ENCODE data around the gene GOLGA8N.
A peak's percentile ranks its signal among the peaks of the same experiment; 100 is the strongest.

The GOLGA8N gene

DNA sequence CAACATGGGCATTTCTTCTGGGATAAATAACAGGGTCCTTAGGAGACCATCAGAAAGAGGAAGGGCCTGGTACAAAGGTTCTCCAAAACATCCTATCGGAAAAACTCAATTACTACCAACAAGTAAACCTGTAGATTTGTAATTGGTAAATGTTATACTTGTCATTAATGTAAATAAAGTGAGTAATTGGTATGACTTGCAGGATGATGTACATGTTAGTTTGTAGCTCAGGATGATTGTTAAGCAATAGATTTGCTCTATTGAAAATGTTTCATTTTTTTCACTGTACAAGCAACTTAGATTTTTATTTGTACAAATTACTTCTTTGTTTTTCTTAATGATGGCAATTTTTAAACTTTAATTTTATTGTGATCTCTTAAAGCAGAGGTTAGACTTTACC lies 44.4 kb downstream of the GOLGA8N start:
- no peak overlapping the region for H3K27ac Mint-ChIP-seq
- no peak for DNase-seq
- no peaks in the 10 kb centered on the region for H3K4me1 Mint-ChIP-seq
- H3K36me3 Mint-ChIP-seq: peaks cover 53% of the 10 kb centered on the region
- H3K4me3 Mint-ChIP-seq: no peak overlapping the region
- H3K27me3 Mint-ChIP-seq: no peaks in the 10 kb centered on the region
- CTCF ChIA-PET: interaction anchor here (1.2 kb wide), 1 partner anchor 13 kb away, joined by 3 read pairs; no protein-coding TSS in a partner anchor
- no peaks in the 10 kb centered on the region for H3K9me3 Mint-ChIP-seq

DNA sequence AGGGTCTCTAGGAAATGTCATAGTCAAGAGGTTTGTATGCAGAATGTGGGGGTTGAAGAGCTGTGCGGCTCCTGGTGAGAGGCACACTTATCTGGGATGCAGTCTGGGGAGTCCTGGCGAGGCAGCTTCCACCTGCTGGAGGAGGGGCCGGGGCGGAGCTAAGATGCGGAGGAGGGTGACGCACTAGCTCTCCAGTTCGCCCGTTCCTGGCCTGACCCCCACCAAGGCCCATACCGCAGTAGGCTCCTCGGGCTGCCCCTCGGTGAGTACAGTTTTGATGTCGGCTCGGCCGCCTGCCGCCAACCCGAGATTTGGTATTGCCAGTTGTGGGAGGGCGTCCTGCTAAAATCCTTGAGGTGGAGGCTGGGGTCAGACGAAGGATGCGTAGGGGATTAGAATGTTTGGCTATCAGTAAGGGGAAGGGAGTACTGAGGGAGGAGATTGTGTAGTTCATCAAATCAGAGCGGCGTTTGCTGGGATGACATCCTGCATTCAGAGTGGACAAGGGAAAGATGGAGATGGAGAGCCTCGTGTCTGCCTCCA lies 48.3 kb downstream of the GOLGA8N start, which contains the start of gene SCG5:
Gene SCG5, plus strand, starts transcription at position 194 of the 543 bp plus-strand sequence. CDS start 1,883 bp downstream, outside the sequence.
- Mint-ChIP-seq H3K9me3 (no peaks in the 10 kb centered on the region), H3K27ac (no peak within 1 kb of the TSS), H3K36me3 (peaks cover 40% of the 10 kb centered on the region), H3K4me1 (peaks cover 5% of the 10 kb centered on the region), H3K27me3 (no peaks in the 10 kb centered on the region), H3K4me3 (no peak within 1 kb of the TSS)
- CTCF ChIA-PET: interaction anchor here (1.0 kb wide), 1 partner anchor 9 kb away, joined by 4 read pairs; no protein-coding TSS in a partner anchor
- DNase-seq: no peak

DNA sequence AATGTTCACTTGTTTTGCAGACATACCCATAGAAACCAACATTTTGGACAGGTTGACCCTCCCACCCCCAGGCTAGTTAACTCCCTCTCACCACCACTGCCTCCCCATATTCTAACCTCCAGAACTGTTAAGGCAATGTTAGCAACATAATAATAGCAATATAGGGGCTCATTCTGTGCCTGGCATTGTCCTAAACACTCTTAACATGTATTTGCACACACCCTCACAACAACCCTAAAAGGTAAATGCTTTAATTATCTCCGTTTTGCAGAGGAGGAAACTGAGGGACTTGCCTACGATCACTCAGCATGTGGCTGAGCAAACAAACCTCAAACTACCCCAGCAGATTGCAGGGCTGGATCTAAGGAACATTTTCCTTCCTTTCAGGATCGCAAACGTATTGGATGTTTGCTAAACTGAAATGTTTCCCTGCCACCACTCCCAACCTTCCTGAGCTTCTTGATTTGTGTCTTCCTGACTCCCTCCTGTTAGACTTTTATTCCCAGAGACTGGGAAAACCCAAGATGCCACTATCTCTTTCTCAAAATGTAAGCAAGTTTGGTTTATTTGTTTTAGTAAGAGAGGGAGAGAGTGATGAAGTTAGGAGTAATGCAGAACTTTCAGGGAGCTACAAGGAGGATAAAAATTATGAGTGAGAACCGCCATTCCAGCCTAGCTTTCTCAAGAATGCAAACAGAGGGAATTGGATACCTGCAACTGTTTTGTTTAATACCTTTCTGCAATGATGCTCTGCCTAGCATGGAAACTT lies 49.6 kb downstream of the GOLGA8N start:
- no peak for DNase-seq
- no peak overlapping the region for H3K27ac Mint-ChIP-seq
- no peak overlapping the region for H3K4me3 Mint-ChIP-seq
- CTCF ChIA-PET: no interaction called here
- H3K9me3 Mint-ChIP-seq: no peaks in the 10 kb centered on the region
- peaks cover 5% of the 10 kb centered on the region for H3K4me1 Mint-ChIP-seq
- peaks cover 34% of the 10 kb centered on the region for H3K36me3 Mint-ChIP-seq
- no peaks in the 10 kb centered on the region for H3K27me3 Mint-ChIP-seq

DNA sequence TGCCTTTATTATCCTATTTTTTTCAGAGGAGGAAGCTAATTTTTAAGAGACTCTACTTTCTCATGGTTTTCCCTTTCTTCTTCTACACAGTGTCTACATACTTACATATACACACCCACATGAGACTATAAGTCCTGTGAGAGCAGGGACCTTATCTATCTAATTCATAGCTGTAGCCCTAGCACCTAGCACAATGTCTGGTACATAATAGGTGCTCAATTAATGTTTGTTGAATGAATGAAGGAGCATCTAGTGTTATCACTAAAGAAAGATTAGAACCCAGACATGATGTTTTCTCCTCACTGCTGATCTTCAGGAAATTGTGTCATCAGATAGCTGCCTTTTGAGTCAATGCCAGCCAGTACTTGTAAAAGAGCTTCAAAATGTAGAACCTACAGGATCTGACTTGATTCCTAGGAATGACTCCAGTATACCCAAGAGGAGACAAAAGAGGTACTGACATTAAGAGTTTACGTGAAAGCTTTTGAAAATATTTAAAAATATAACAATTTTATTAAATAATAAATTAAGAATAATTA lies 50.7 kb downstream of the GOLGA8N start:
- DNase-seq: no peak
- no peak overlapping the region for H3K27ac Mint-ChIP-seq
- CTCF ChIA-PET: interaction anchor here (0.7 to 1.2 kb wide), 2 partner anchors 10 to 11 kb away, joined by 3 read pairs; no protein-coding TSS in a partner anchor

DNA sequence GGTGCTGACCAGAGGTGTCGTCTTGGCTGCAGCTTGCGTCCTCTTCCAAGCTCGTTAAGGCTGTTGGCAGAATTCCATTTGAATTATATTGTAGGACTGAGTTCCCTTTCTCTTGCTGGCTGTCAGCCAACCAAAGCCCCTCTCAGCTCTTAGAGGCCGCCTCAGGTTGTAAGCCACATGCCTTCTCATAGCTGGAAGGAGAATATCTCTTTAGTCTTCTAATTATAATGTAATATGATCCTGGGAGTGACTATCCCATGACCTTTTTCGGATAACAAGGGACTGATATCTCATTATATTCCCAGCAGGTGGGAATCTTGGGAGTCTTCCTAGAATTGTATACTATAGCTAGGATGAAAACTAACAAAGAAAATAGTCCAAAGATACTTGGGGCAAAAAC lies 53.0 kb downstream of the GOLGA8N start:
- Mint-ChIP-seq H3K4me3 (no peak overlapping the region), H3K27ac (no peak overlapping the region), H3K4me1 (peaks cover 5% of the 10 kb centered on the region), H3K36me3 (peaks cover 36% of the 10 kb centered on the region), H3K9me3 (no peaks in the 10 kb centered on the region), H3K27me3 (no peaks in the 10 kb centered on the region)
- CTCF ChIA-PET: no interaction called here
- no peak for DNase-seq

More for the DNA sequence above, 50.7 kb downstream of the GOLGA8N start:
- no peak overlapping the region for H3K4me3 Mint-ChIP-seq
- peaks cover 5% of the 10 kb centered on the region for H3K4me1 Mint-ChIP-seq
- no peaks in the 10 kb centered on the region for H3K27me3 Mint-ChIP-seq
- peaks cover 40% of the 10 kb centered on the region for H3K36me3 Mint-ChIP-seq
- H3K9me3 Mint-ChIP-seq: no peaks in the 10 kb centered on the region

DNA sequence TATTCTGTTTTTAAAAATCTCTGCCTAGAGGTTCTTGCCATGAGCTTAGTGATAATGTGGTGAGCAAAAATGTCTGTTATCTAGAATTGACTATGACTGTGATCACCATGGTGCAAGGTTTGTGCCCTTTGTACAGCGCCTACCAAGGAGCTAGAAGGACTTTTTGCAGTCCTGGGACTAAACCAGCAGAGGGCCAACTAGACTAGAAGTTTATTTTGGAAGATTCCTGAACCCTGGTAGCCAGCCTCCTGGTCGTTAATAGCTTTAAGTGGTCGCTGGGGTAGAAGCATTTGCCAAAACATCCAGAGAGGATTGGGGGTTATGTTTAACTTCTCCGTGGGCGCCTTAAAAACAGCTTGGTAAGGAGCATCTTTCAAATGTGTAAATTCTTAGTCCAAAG lies 56.1 kb downstream of the GOLGA8N start:
- Mint-ChIP-seq H3K27ac (no peak overlapping the region), H3K4me3 (no peak overlapping the region), H3K36me3 (peaks cover 50% of the 10 kb centered on the region), H3K9me3 (no peaks in the 10 kb centered on the region), H3K27me3 (no peaks in the 10 kb centered on the region), H3K4me1 (peaks cover 8% of the 10 kb centered on the region)
- DNase-seq: no peak
- CTCF ChIA-PET: interaction anchor here (0.6 to 2.3 kb wide), 2 partner anchors 13 to 1144 kb away, joined by 3 to 13 read pairs; no protein-coding TSS in a partner anchor

DNA sequence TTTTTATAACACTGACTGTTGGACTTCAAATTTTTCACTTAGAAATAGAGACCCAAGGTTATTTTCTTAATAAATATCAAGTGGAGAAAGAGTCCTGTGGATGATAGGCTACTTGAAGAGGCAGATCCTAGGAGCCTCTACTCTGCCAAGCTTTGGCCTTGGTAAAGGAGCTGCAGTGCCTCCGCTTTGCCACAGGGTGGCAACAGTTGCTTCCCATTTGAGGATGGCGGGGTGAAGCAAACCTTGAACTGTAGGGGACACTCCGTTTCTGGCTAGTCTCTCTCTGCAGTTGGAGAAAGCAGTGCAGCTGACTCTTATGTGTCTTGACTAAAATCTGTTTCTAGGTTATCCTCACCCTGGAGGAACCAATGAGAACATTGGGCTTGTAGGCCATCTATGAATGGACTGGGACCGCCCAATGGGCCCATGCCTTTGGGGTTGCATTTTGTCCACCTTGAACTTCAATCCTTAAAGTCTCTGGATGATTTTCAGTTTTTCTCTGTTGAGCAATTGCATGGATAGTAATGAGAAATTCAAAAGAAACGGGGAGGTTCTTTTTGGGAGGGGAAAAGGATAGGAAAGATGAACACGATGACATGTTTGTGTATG lies 58.1 kb downstream of the GOLGA8N start:
- Mint-ChIP-seq H3K36me3 (peaks cover 47% of the 10 kb centered on the region), H3K9me3 (no peaks in the 10 kb centered on the region), H3K27ac (no peak overlapping the region), H3K4me3 (no peak overlapping the region), H3K27me3 (no peaks in the 10 kb centered on the region), H3K4me1 (peaks cover 9% of the 10 kb centered on the region)
- CTCF ChIA-PET: interaction anchor here (0.8 to 1.9 kb wide), 6 partner anchors 10 to 342 kb away, joined by 3 to 15 read pairs (median 4); partner anchors contain the start of gene SCG5
- DNase-seq: peak; percentile 64

DNA sequence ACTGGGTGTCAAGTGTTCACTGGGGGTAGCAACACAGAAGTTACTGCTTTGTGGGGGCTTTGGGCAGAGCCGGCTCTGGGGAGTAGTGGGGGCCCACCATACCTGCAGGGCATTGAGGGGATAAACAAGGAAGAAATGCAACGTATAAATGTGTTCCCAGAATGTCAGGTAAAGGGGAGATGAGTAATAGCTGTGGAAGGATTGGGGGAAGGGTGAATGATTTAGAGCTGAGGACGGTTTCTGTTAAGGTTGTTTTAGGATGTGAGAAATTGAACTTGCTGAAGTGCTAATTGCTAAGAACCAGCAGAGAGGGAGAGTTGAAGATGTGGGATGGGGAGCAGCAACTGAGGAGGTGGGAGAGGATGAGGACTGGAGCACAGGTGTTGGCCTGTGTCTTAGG lies 58.9 kb downstream of the GOLGA8N start:
- Mint-ChIP-seq H3K4me1 (peaks cover 14% of the 10 kb centered on the region), H3K9me3 (no peaks in the 10 kb centered on the region), H3K27ac (no peak overlapping the region), H3K36me3 (peaks cover 49% of the 10 kb centered on the region), H3K4me3 (no peak overlapping the region), H3K27me3 (no peaks in the 10 kb centered on the region)
- no peak for DNase-seq
- CTCF ChIA-PET: interaction anchor here (1.0 kb wide), 1 partner anchor 11 kb away, joined by 4 read pairs; no protein-coding TSS in a partner anchor

DNA sequence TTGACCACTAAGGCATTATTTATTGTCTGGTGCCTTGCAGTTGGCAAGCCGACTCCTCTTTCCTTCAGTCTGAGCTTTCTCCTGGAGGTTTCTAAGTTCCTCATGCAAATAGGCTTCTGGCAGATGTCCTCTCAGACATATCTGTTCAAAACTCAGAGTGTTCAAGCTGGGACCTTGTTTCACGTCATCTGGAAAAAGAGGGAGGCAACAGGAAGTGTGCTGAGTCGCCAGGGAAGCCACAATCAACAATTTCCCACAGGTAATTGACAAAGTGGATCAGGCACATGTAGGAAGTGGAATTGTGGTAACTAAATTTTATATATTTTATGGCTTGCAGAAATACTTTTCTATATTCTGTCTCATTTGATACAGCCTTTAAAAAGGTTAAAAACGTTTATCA lies 62.8 kb downstream of the GOLGA8N start:
- Mint-ChIP-seq H3K36me3 (peaks cover 33% of the 10 kb centered on the region), H3K9me3 (no peaks in the 10 kb centered on the region), H3K27me3 (no peaks in the 10 kb centered on the region), H3K4me3 (no peak overlapping the region), H3K27ac (no peak overlapping the region), H3K4me1 (peaks cover 17% of the 10 kb centered on the region)
- CTCF ChIA-PET: interaction anchor here (1.8 kb wide), 1 partner anchor 38 kb away, joined by 4 read pairs; no protein-coding TSS in a partner anchor
- DNase-seq: no peak

DNA sequence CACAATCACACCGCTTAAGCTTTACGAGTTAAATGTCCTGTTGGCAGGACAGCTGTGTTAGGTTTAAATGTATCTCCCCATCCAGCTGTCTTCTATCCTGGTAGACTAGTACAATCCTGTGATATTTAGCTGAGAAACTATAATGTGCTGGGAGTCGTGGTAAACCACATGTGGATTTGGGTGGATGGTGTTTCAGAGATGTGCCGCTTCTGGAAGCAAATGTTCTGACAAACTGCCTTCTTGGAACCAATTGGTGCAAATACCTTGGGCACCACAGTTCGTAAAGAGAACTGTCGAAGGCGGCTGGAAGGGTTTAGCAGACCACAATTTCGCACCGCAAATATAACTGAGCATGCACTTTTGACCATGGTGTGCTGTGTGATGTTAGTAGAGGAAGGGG lies 63.2 kb downstream of the GOLGA8N start:
- Mint-ChIP-seq H3K4me1 (peaks cover 16% of the 10 kb centered on the region), H3K27ac (no peak overlapping the region), H3K36me3 (peaks cover 28% of the 10 kb centered on the region), H3K9me3 (no peaks in the 10 kb centered on the region), H3K4me3 (no peak overlapping the region), H3K27me3 (no peaks in the 10 kb centered on the region)
- no peak for DNase-seq
- CTCF ChIA-PET: interaction anchor here (1.8 kb wide), 1 partner anchor 39 kb away, joined by 4 read pairs; no protein-coding TSS in a partner anchor
